ENCODE data around the gene MSRB1. TPM values are rescaled to one million over a fixed set of nuclear protein-coding genes. Genes with fewer than 3 reads are reported as not detected.

The MSRB1 gene
- total RNA-seq, 4 donors from 2014 or later = 9.6 to 64.0 (median 17.1) TPM

DNA sequence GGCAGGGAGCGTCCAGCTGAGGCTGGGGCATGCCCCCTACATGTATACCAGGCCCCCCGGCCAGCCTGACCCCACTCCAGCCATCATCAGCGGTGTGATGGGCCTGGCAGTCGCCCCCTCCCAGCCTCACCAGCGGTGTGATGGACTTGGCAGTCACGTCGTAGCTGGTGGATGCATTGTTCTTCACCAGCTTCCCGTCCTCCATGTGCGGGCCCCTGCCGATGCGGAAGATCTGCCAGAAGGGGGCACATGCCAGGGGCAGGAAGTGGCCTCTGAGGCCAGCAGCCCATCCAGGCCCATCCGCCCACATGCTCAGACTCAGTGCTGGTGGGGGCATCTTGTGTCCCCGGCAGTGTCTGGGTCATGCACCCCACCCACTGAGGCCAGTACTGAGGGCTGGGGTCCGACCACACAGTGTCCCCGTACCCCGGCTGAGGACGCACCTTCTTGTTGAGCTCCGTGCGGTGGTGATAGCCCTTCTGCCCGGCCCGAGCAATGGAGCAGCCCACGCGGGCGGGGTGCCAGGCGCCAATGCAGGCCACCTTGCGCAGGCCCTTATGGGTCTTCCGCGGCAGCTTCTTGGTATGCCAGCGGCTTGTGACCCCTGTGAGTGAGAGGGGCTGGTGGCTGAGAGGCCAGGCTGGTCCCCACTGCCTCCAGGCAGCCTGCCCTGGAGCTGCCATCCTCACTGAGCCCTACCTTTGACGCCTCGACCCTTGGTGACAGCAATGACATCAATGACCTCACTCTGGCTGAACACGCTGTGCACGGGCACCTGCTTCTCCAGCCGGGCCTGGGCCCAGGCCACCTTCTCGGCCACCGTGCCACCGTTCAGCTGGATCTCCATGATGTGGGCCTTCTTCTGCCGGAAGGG is 3.7 kb upstream of the MSRB1 start:
- TF ChIP-seq, protein P1, sequence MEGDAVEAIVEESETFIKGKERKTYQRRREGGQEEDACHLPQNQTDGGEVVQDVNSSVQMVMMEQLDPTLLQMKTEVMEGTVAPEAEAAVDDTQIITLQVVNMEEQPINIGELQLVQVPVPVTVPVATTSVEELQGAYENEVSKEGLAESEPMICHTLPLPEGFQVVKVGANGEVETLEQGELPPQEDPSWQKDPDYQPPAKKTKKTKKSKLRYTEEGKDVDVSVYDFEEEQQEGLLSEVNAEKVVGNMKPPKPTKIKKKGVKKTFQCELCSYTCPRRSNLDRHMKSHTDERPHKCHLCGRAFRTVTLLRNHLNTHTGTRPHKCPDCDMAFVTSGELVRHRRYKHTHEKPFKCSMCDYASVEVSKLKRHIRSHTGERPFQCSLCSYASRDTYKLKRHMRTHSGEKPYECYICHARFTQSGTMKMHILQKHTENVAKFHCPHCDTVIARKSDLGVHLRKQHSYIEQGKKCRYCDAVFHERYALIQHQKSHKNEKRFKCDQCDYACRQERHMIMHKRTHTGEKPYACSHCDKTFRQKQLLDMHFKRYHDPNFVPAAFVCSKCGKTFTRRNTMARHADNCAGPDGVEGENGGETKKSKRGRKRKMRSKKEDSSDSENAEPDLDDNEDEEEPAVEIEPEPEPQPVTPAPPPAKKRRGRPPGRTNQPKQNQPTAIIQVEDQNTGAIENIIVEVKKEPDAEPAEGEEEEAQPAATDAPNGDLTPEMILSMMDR (IDR thresholded peaks at IDR 0.05) = no peak
- no peak for DNase-seq (ENCODE audit: low spot score)
- no peak for ATAC-seq (ENCODE audit: low FRiP score)

DNA sequence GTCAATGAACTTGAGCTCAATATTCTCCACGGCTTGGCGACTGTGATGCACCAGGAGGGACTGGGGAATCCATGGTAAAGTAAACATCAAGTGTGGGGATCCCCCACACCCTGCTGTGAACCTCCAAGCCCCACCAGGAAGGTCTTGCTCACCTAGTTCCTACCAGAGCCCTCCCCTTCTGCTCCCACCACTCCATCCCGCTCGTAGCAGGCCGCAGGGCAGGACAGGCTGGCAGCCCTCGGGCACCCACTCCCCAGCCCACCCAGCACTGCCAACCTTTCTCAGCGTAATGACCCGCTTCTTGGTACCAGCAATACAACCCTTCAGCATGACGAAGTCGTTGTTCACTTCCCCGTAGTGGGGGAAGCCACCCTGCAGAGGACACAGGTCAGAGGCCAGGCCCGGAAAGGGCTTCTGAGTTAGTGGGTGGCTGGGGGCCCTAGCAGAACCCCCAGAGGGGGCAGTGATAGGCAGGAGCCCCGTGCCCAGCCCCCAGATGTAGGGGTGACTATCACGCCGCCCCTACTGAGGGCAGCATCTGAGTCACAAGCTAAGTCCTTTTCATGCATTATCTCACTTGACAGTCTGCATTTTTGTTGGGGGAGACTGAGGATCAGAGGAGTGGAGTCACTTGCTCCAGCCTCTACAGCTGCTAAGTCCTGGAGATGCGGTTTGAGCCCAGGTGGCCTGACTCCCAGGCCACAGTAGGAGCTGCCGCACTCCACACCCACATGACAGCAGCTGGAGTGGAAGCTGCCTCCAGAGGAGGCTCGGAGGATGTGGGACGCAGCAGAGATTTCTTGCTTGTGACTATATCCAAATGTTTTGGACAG is 2.8 kb upstream of the MSRB1 start:
- no peak for ATAC-seq (ENCODE audit: low FRiP score)
- no peak for DNase-seq (ENCODE audit: low spot score)
- TF ChIP-seq, protein P1 (IDR thresholded peaks at IDR 0.05) = no peak

DNA sequence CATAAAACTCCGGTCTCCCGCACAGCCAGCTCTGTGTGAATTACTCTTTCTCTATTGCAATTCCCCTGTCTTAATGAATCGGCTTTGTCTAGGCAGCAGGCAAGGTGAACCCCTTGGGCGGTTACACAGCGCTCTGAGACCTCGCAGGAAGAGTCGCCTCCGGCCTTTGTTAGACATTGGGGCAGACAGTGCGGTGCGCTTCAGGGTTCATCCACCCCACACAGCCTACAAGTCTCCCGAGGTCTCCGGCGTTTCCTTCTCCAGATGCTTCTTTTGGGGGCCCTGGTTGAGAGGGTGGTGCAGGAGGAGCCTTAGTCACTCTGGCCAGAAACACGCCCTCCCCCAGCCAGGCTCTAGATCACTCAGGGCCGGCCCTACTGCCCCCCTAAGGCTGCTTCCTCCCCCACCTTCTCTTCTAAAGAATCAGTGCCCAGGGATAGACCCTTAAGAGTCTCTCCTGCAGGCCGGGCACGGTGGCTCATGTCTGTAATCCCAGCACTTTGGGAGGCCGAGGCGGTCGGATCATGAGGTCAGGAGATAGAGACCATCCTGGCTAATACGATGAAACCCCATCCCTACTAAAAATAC is 1.7 kb upstream of the MSRB1 start:
- no peak for ATAC-seq (ENCODE audit: low FRiP score)
- DNase-seq (ENCODE audit: low spot score) = no peak
- TF ChIP-seq, protein P1 (IDR thresholded peaks at IDR 0.05) = no peak

DNA sequence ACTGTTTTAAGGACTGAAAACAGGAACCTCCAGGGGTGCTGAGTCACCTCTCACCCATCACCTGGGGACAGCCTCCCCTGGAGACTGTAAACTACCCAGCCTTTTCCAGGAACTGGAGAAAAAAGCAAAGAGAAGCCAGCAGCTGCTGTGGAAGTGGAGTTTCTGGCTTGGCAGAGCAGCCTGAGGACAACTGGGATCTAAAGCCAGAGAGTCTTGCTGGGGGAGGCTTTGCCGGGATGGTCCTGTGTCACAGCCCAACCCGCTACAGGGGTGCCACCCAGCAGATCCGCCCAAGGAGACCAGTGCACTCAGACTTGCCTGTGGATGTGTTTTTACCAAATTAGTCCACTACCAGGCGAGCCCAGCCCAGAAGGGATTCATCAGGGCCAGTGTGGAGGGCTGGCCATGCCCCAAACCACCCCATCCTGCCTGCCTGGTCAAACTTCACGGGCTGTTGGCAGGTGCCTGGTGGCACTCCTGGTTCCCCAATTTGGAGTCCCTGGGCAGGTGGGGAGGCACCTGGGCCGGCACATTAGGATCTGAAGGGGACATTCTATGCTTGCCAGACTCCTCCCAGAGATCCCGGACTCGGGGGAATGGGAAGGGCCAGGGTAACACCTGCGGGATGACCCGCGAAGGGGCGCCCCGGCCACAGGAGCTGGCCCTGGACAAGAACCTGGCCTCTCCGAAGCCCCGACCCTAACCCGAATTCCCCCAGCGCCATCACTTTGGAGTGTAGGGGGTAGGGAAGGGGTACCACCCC is 771 bp downstream of the MSRB1 start:
- TF ChIP-seq, protein P1 (IDR thresholded peaks at IDR 0.05) = no peak
- DNase-seq (ENCODE audit: low spot score) (no peak), ATAC-seq (ENCODE audit: low FRiP score) (no peak)

DNA sequence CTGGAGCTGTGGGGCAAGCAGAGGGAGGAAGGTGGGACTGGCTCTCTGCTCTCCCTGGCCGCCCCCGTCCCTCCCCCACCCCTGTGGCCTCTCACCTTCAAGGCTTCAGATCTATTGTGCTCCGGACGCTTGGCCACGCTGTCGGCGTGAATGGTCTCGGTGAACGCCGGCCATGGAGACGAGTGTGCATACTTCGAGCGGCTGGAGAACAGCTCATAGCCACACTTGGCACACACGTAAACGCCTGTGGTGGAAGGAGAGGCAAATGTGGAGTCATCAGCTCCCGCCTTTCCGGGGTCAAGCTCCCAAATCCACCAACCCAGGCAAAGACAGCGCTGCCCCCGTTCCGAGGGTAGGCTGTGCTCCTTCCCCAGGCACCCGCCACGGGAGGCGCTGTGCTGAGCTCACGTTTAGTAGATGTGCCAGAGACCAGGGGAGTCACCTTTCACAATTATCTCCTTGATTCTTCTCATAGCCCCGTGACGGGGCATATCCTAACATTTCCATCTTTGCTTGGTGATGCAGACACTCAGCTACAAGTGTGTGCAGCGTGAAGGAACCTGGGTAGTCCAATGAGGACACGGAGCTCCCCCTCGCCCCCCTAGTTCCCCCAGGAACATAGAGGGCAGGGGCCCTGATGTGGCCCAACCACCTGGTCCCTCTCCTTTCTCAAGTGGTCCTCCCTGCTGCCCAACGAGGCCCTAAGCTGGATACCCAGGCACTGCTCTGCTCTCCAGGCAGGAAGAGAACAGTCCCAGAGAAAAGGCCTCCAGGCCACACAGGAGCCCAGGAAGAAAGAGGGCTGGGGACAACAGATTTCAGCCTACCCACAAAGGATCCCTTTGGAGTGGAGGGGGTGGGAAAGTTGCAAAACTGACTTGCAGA is 1.6 kb downstream of the MSRB1 start:
- ATAC-seq (ENCODE audit: low FRiP score) (no peak), DNase-seq (ENCODE audit: low spot score) (no peak)
- TF ChIP-seq, protein P1 (IDR thresholded peaks at IDR 0.05) = no peak
